ENCODE measurements around the gene TSPAN14.

GRCh38 chr10:80411681-80412220 is 42.4 kb upstream of the TSPAN14 start:
- TF ChIP-seq, protein P1, sequence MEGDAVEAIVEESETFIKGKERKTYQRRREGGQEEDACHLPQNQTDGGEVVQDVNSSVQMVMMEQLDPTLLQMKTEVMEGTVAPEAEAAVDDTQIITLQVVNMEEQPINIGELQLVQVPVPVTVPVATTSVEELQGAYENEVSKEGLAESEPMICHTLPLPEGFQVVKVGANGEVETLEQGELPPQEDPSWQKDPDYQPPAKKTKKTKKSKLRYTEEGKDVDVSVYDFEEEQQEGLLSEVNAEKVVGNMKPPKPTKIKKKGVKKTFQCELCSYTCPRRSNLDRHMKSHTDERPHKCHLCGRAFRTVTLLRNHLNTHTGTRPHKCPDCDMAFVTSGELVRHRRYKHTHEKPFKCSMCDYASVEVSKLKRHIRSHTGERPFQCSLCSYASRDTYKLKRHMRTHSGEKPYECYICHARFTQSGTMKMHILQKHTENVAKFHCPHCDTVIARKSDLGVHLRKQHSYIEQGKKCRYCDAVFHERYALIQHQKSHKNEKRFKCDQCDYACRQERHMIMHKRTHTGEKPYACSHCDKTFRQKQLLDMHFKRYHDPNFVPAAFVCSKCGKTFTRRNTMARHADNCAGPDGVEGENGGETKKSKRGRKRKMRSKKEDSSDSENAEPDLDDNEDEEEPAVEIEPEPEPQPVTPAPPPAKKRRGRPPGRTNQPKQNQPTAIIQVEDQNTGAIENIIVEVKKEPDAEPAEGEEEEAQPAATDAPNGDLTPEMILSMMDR (conservative IDR thresholded peaks at IDR 0.05; ENCODE audit: low read length), result no peak
- TF ChIP-seq EZH2phosphoT487 (IDR thresholded peaks at IDR 0.05; ENCODE audit: borderline replicate concordance, low read depth, low read length), result no peak
